Small intestine (tissue), 7 donors: ENCODE measurements around the gene SCLY. TPM values are rescaled to one million over a fixed set of nuclear protein-coding genes. Genes with fewer than 3 reads are reported as not detected.
A peak's percentile ranks its signal among the peaks of the same experiment; 100 is the strongest.

Experiments
- DNase-seq, 2 donors: peaks; one replicate each; pipeline versions ENCODE4 v3.0.0 to v3.0.0-alpha.2; 2013
- FAIRE-seq: peaks from 2 replicates; lab custom pipeline; 2012; peaks lifted over from hg19 to GRCh38; lab: Jason Lieb, UNC
- H3K27ac ChIP-seq, 3 donors: one replicate each; pipeline ENCODE4 v1.5.1; 2013; ENCODE audit warnings: low read length in 2 of 3, mild to moderate bottlenecking in 2 of 3, control low read depth in 1 of 3, inconsistent platforms in 1 of 3, low read depth in 1 of 3, moderate library complexity in 1 of 3
- H3K27me3 ChIP-seq, 3 donors: one replicate each; pipeline ENCODE4 v1.6.1; 2013; ENCODE audit warnings: low read length in 3 of 3, inconsistent platforms in 1 of 3; ENCODE audit not compliant: control insufficient read depth in 3 of 3, insufficient read depth in 3 of 3
- H3K36me3 ChIP-seq, 3 donors: one replicate each; pipeline ENCODE4 v1.6.1; 2013; ENCODE audit warnings: low read length in 3 of 3, inconsistent platforms in 1 of 3, low read depth in 1 of 3, mild to moderate bottlenecking in 1 of 3, moderate library complexity in 1 of 3; ENCODE audit not compliant: control insufficient read depth in 3 of 3, insufficient read depth in 2 of 3
- H3K4me1 ChIP-seq, 3 donors: one replicate each; pipeline ENCODE4 v1.6.1; 2013; ENCODE audit warnings: low read length in 2 of 3, inconsistent platforms in 1 of 3, low read depth in 1 of 3, mild to moderate bottlenecking in 1 of 3, moderate library complexity in 1 of 3; ENCODE audit not compliant: control insufficient read depth in 3 of 3, insufficient read depth in 2 of 3
- H3K4me3 ChIP-seq, 3 donors: one replicate each; pipeline ENCODE4 v1.5.1; 2013; ENCODE audit warnings: low read length in 3 of 3, control low read depth in 1 of 3, inconsistent platforms in 1 of 3, low read depth in 1 of 3, mild to moderate bottlenecking in 1 of 3, moderate library complexity in 1 of 3
- H3K9me3 ChIP-seq, 2 donors: one replicate each; pipeline ENCODE4 v1.6.1; 2013; ENCODE audit warnings: low read depth in 1 of 2, low read length in 1 of 2; ENCODE audit not compliant: control insufficient read depth in 2 of 2, insufficient read depth in 1 of 2
- WGBS, 3 donors: extraction: QIAGEN DNeasy Blood & Tissue Kit; methylation state at CpG; one replicate each; pipeline ENCODE4 v1.1.7; 2013; 5-methylcytosine and 5-hydroxymethylcytosine counted together
- polyA plus RNA-seq, 4 donors: library from polyadenylated mRNA; stranded (reverse) in 3 of 4; unstranded in 1 of 4; fragments of 200-250 nt in 3 of 4; fragments of 120-200 nt in 1 of 4; gene quantifications; one replicate each; pipeline versions ENCODE4 v1.2.1 to v1.2.3, GENCODE V29; 2013
- donor health status: healthy with polysubstance abuse.
- donor health status: control.
- donor health status: control.
- donor health status: Bipolar disorder and iron deficiency.
- donor health status: healthy.

SCLY gene
- polyA plus RNA-seq, 4 donors = 12.7 to 28.8 (median 23.7) TPM

- Histone ChIP-seq H3K36me3 (peaks cover 0 to 2% (median 0%) of the 10 kb centered on the region in 3 donors), H3K27me3 (no peaks in the 10 kb centered on the region), H3K9me3 (no peaks in the 10 kb centered on the region), H3K27ac (no peak overlapping the region), H3K4me1 (peaks cover 0 to 12% (median 0%) of the 10 kb centered on the region in 3 donors), H3K4me3 (no peak overlapping the region)
- DNase-seq (peak in 1 of 2 donors; percentile 46), FAIRE-seq (no peak)
- WGBS, 3 donors = 68 to 78% (median 71%) methylated on average over 14 of the region's 14 CpGs
Measured at GRCh38 chr2:238136820-238137537, 76.2 kb downstream of the SCLY start.

GRCh38 chr2:238137885-238138284 is 77.1 kb downstream of the SCLY start:
- no peak for DNase-seq

GRCh38 chr2:238138331-238139195 is 77.8 kb downstream of the SCLY start, which contains the start of gene KLHL30:
Gene KLHL30, plus strand, starts transcription at chr2:238138668. Its CDS starts 2,087 bp downstream, at chr2:238140755.
- H3K36me3 ChIP-seq = no peaks in the 10 kb centered on the region
- no peaks in the 10 kb centered on the region for H3K27me3 ChIP-seq
- DNase-seq = no peak
- FAIRE-seq = no peak
- H3K27ac ChIP-seq = no peak within 1 kb of the TSS
- 58 to 66% (median 65%) methylated on average over 17 to 22 of the region's 22 CpGs for WGBS, 3 donors
- H3K4me1 ChIP-seq = peaks cover 0 to 15% (median 2%) of the 10 kb centered on the region in 3 donors
- no peaks in the 10 kb centered on the region for H3K9me3 ChIP-seq
- H3K4me3 ChIP-seq = no peak within 1 kb of the TSS

More at GRCh38 chr2:238137885-238138284, 77.1 kb downstream of the SCLY start:
- no peaks in the 10 kb centered on the region for H3K9me3 ChIP-seq
- H3K36me3 ChIP-seq = no peaks in the 10 kb centered on the region
- 87 to 91% (median 88%) methylated on average over 13 of the region's 13 CpGs for WGBS, 3 donors
- no peak overlapping the region for H3K27ac ChIP-seq
- H3K27me3 ChIP-seq = no peaks in the 10 kb centered on the region
- H3K4me3 ChIP-seq = no peak overlapping the region
- no peak for FAIRE-seq
- peaks cover 0 to 15% (median 2%) of the 10 kb centered on the region in 3 donors for H3K4me1 ChIP-seq

- no peak overlapping the region for H3K27ac ChIP-seq
- 52 to 64% (median 55%) methylated on average over 46 to 56 of the region's 56 CpGs for WGBS, 3 donors
- no peak overlapping the region for H3K4me3 ChIP-seq
- FAIRE-seq (no peak), DNase-seq (peak in 1 of 2 donors; percentile 25)
- H3K27me3 ChIP-seq = no peaks in the 10 kb centered on the region
- H3K4me1 ChIP-seq = peaks cover 0 to 15% (median 2%) of the 10 kb centered on the region in 3 donors
- no peaks in the 10 kb centered on the region for H3K9me3 ChIP-seq
- H3K36me3 ChIP-seq = no peaks in the 10 kb centered on the region
Measured at GRCh38 chr2:238139196-238140039, 78.6 kb downstream of the SCLY start.

GRCh38 chr2:238140040-238140439 is 79.2 kb downstream of the SCLY start:
- Histone ChIP-seq H3K4me1 (peaks cover 0 to 15% (median 2%) of the 10 kb centered on the region in 3 donors), H3K4me3 (no peak overlapping the region), H3K9me3 (no peaks in the 10 kb centered on the region), H3K36me3 (no peaks in the 10 kb centered on the region), H3K27me3 (no peaks in the 10 kb centered on the region), H3K27ac (no peak overlapping the region)
- 84 to 89% (median 86%) methylated on average over 7 of the region's 7 CpGs for WGBS, 3 donors
- no peak for FAIRE-seq
- DNase-seq = no peak

GRCh38 chr2:238140721-238141540 is 80.1 kb downstream of the SCLY start:
- Histone ChIP-seq H3K27me3 (no peaks in the 10 kb centered on the region), H3K36me3 (no peaks in the 10 kb centered on the region), H3K27ac (no peak overlapping the region), H3K9me3 (no peaks in the 10 kb centered on the region), H3K4me1 (peaks cover 0 to 15% (median 2%) of the 10 kb centered on the region in 3 donors), H3K4me3 (no peak overlapping the region)
- DNase-seq (no peak), FAIRE-seq (no peak)
- 86 to 93% (median 92%) methylated on average over 56 to 60 of the region's 60 CpGs for WGBS, 3 donors

- no peaks in the 10 kb centered on the region for H3K9me3 ChIP-seq
- peak overlapping the region in 2 of 3 donors; percentile 9 to 16 for H3K27ac ChIP-seq
- no peaks in the 10 kb centered on the region for H3K36me3 ChIP-seq
- DNase-seq (peak; percentile 85 to 97), FAIRE-seq (no peak)
- peaks cover 0 to 15% (median 2%) of the 10 kb centered on the region in 3 donors for H3K4me1 ChIP-seq
- H3K27me3 ChIP-seq = no peaks in the 10 kb centered on the region
- H3K4me3 ChIP-seq = no peak overlapping the region
- 30 to 51% (median 33%) methylated on average over 10 of the region's 10 CpGs for WGBS, 3 donors
Measured at GRCh38 chr2:238141541-238142318, 80.9 kb downstream of the SCLY start.
